Measurements from ENCODE around the gene SALL2.

- TF ChIP-seq CTCF (IDR thresholded peaks at IDR 0.05 in 8 of 11, conservative IDR thresholded peaks at IDR 0.05 in 3 of 11) (no peak), POLR2AphosphoS5 (IDR thresholded peaks at IDR 0.05) (no peak), POLR2A (IDR thresholded peaks at IDR 0.05) (no peak)
These were observed 30.4 kb upstream of the SALL2 start for GRCh38 chr14:21556378-21557083.

All from spleen (tissue), 7 donors.